ENCODE data around the gene PTPRN2.

DNA sequence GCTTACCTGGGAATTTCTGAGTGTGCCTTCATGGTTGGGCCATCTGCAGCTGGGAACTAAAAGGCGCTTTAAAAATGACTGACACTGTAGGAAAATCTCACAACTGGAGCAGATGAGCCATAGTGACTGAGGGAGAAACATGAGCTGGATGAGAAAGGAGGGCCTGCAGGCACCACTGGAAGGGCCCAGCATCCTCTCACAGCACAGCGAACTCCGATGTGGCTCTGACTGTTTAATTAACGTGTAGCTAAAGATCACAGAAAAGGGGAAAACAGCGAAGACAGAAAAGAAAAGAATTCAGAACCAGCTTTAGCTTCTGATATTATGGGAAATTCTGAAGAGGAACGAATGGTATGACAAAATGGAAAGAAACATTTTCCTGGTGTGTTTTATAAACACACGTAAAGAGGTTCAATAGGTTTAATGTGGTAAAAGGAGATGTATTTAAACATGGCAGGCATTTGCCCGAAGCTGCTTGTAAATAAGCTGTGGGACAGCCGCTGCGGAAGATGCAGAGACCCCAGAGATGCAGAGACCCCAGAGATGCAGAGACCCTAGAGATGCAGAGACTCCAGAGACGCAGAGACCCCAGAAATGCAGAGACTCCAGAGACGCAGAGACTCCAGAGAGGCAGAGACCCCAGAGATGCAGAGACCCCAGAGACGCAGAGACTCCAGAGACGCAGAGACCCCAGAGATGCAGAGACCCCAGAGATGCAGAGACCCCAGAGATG lies 534.3 kb downstream of the PTPRN2 start:
- TF ChIP-seq CTCF (IDR thresholded peaks at IDR 0.05) (no peak), ZFX (IDR thresholded peaks at IDR 0.05; ENCODE audit: borderline replicate concordance) (no peak)
